Lower lobe of right lung (tissue), 2 donors: ENCODE measurements around the gene PPTC7. TPM values are rescaled to one million over a fixed set of nuclear protein-coding genes. Genes with fewer than 3 reads are reported as not detected.
A peak's percentile ranks its signal among the peaks of the same experiment; 100 is the strongest.
"Not testable (repeated sequence)": the region's sequence is repeated elsewhere in the genome, so short reads cannot be mapped to it uniquely, and the experiment has no call there.

ENCODE experiments used
- ATAC-seq, 2 donors: fragments of 200-7000 bp; cut with Tn5 transposase; one replicate each; pipeline ENCODE4 v1.9.1; 2020 to 2022; ENCODE audit warnings: mild to moderate bottlenecking in 2 of 2, moderate library complexity in 2 of 2
- DNase-seq: peaks from one replicate; pipeline ENCODE4 v3.0.0-alpha.2; 2020
- H3K27ac ChIP-seq: fragments of 200-600 bp; one replicate; pipeline ENCODE4 v1.8.0; 2022
- H3K27me3 ChIP-seq: fragments of 200-600 bp; one replicate; pipeline ENCODE4 v1.8.0; 2022; ENCODE audit warnings: low read depth
- H3K36me3 ChIP-seq: fragments of 200-600 bp; one replicate; pipeline ENCODE4 v1.8.0; 2022; ENCODE audit warnings: mild to moderate bottlenecking
- H3K4me1 ChIP-seq: fragments of 200-600 bp; one replicate; pipeline ENCODE4 v1.8.0; 2022
- H3K4me3 ChIP-seq: fragments of 200-600 bp; one replicate; pipeline ENCODE4 v1.8.0; 2022; ENCODE audit warnings: mild to moderate bottlenecking
- H3K9me3 ChIP-seq: fragments of 200-600 bp; one replicate; pipeline ENCODE4 v1.8.0; 2022
- CTCF ChIP-seq: fragments of 200-600 bp; IDR thresholded peaks from one replicate; pipeline ENCODE4 v1.8.0; 2022; ENCODE audit warnings: antibody characterized with exemption, mild to moderate bottlenecking
- intact Hi-C: fragments of 100-400 bp; cut with DNase I; formaldehyde crosslinking; loops from one replicate; pipeline ENCODE4 v1.11.0; 2022
- total RNA-seq: library from RNA; stranded (reverse); fragmentation: NEBNext Ultra II Directional; extraction: Animal tissue kit (Norgen Biotek cat#: 25700); gene quantifications from one replicate; pipeline ENCODE4 v1.2.1, GENCODE V29; 2021
- donor health status: DM: no; HTN: yes; CAD: no; lungs with severe emphysema.

The PPTC7 gene
- total RNA-seq, 1 donor from 2014 or later = 23.6 TPM

- no peaks in the 10 kb centered on the region for H3K27me3 ChIP-seq
- no peaks in the 10 kb centered on the region for H3K36me3 ChIP-seq
- peak overlapping the region; percentile 44 for H3K27ac ChIP-seq
- DNase-seq (no peak), ATAC-seq (peak; percentile 29 to 45)
- TF ChIP-seq CTCF = no peak
- H3K9me3 ChIP-seq = no peaks in the 10 kb centered on the region
- H3K4me1 ChIP-seq = peaks cover 74% of the 10 kb centered on the region
- intact Hi-C loops = no loop called here
- H3K4me3 ChIP-seq = no peak overlapping the region
Observed at GRCh38 chr12:110577864-110578693, 5.0 kb downstream of the PPTC7 start.

GRCh38 chr12:110576504-110576903 is 6.6 kb downstream of the PPTC7 start:
- ATAC-seq = no peak
- Histone ChIP-seq H3K27me3 (no peaks in the 10 kb centered on the region), H3K9me3 (peaks cover 8% of the 10 kb centered on the region), H3K36me3 (no peaks in the 10 kb centered on the region), H3K4me1 (peaks cover 70% of the 10 kb centered on the region), H3K27ac (no peak overlapping the region), H3K4me3 (no peak overlapping the region)
- no peak for TF ChIP-seq CTCF
- intact Hi-C loops = no loop called here
- DNase-seq = no peak

GRCh38 chr12:110575326-110575725 is 7.8 kb downstream of the PPTC7 start:
- Histone ChIP-seq H3K27ac (no peak overlapping the region), H3K36me3 (no peaks in the 10 kb centered on the region), H3K27me3 (no peaks in the 10 kb centered on the region), H3K4me1 (peaks cover 58% of the 10 kb centered on the region), H3K4me3 (no peak overlapping the region), H3K9me3 (peaks cover 14% of the 10 kb centered on the region)
- intact Hi-C loops = no loop called here
- no peak for ATAC-seq
- no peak for DNase-seq
- TF ChIP-seq CTCF = no peak

- DNase-seq, H3K36me3 ChIP-seq, ATAC-seq, H3K4me3 ChIP-seq, intact Hi-C loops, H3K27ac ChIP-seq, H3K27me3 ChIP-seq: not testable (repeated sequence)
- Histone ChIP-seq H3K9me3 (peaks cover 14% of the 10 kb centered on the region), H3K4me1 (peaks cover 54% of the 10 kb centered on the region)
Observed at GRCh38 chr12:110574717-110575230, 8.3 kb downstream of the PPTC7 start.

- TF ChIP-seq CTCF = no peak
- no peaks in the 10 kb centered on the region for H3K36me3 ChIP-seq
- peaks cover 14% of the 10 kb centered on the region for H3K9me3 ChIP-seq
- peaks cover 46% of the 10 kb centered on the region for H3K4me1 ChIP-seq
- H3K27ac ChIP-seq = no peak overlapping the region
- DNase-seq (no peak), ATAC-seq (no peak)
- no peaks in the 10 kb centered on the region for H3K27me3 ChIP-seq
- intact Hi-C loops = no loop called here
- H3K4me3 ChIP-seq = no peak overlapping the region
Observed at GRCh38 chr12:110574044-110574443, 9.1 kb downstream of the PPTC7 start.

- H3K36me3 ChIP-seq, ATAC-seq, H3K27me3 ChIP-seq, intact Hi-C loops, DNase-seq, H3K27ac ChIP-seq, H3K4me3 ChIP-seq: not testable (repeated sequence)
- Histone ChIP-seq H3K4me1 (peaks cover 31% of the 10 kb centered on the region), H3K9me3 (peaks cover 14% of the 10 kb centered on the region)
Observed at GRCh38 chr12:110570798-110571197, 12.3 kb downstream of the PPTC7 start.

- H3K36me3 ChIP-seq, H3K27ac ChIP-seq, DNase-seq, H3K27me3 ChIP-seq, ATAC-seq, H3K4me3 ChIP-seq, intact Hi-C loops: not testable (repeated sequence)
- Histone ChIP-seq H3K9me3 (peaks cover 14% of the 10 kb centered on the region), H3K4me1 (peaks cover 31% of the 10 kb centered on the region)
Observed at GRCh38 chr12:110569838-110570237, 13.3 kb downstream of the PPTC7 start.
